ENCODE data around the gene NRTN. TPM values are rescaled to one million over a fixed set of nuclear protein-coding genes. Genes with fewer than 3 reads are reported as not detected.
A peak's percentile ranks its signal among the peaks of the same experiment; 100 is the strongest.
"Not testable (repeated sequence)": the region's sequence is repeated elsewhere in the genome, so short reads cannot be mapped to it uniquely, and the experiment has no call there.

The NRTN gene
- total and polyA plus RNA-seq, 3 experiments from 2014 or later = 0.26 TPM; not detected in 1

GRCh38 chr19:5848621-5849020 is 43.8 kb downstream of the NRTN start:
- DNase-seq; H3K9me3 Mint-ChIP-seq; H3K27ac ChIP-seq (ENCODE audit: low read depth, low read length); H3K27me3 ChIP-seq (ENCODE audit: insufficient read depth, low read length, poor library complexity, severe bottlenecking); H3K36me3 Mint-ChIP-seq; H3K4me1 Mint-ChIP-seq; H3K9me3 ChIP-seq (ENCODE audit: low read length); H3K27me3 Mint-ChIP-seq; POLR2A ChIA-PET; H3K36me3 ChIP-seq (ENCODE audit: insufficient read depth, low read length); H3K27ac Mint-ChIP-seq; H3K4me3 Mint-ChIP-seq; H3K4me1 ChIP-seq (ENCODE audit: insufficient read depth, low read length); CTCF ChIA-PET; H3K4me3 ChIP-seq (ENCODE audit: low read length): not testable (repeated sequence)

- Mint-ChIP-seq H3K27ac (no peak overlapping the region), H3K9me3 (no peaks in the 10 kb centered on the region), H3K4me1 (no peaks in the 10 kb centered on the region), H3K27me3 (peaks cover 2 to 7% of the 10 kb centered on the region in 2 donors), H3K36me3 (no peaks in the 10 kb centered on the region), H3K4me3 (no peak overlapping the region)
- no peak overlapping the region for H3K27ac ChIP-seq (ENCODE audit: low read depth, low read length)
- ChIA-PET CTCF (no interaction called here), POLR2A (no interaction called here)
- no peak overlapping the region for H3K4me3 ChIP-seq (ENCODE audit: low read length)
- no peaks in the 10 kb centered on the region for H3K36me3 ChIP-seq (ENCODE audit: insufficient read depth, low read length)
- no peaks in the 10 kb centered on the region for H3K9me3 ChIP-seq (ENCODE audit: low read length)
- no peak for DNase-seq
- no peaks in the 10 kb centered on the region for H3K27me3 ChIP-seq (ENCODE audit: insufficient read depth, low read length, poor library complexity, severe bottlenecking)
- no peaks in the 10 kb centered on the region for H3K4me1 ChIP-seq (ENCODE audit: insufficient read depth, low read length)
Measured at GRCh38 chr19:5850189-5850588, 45.3 kb downstream of the NRTN start.

DNA sequence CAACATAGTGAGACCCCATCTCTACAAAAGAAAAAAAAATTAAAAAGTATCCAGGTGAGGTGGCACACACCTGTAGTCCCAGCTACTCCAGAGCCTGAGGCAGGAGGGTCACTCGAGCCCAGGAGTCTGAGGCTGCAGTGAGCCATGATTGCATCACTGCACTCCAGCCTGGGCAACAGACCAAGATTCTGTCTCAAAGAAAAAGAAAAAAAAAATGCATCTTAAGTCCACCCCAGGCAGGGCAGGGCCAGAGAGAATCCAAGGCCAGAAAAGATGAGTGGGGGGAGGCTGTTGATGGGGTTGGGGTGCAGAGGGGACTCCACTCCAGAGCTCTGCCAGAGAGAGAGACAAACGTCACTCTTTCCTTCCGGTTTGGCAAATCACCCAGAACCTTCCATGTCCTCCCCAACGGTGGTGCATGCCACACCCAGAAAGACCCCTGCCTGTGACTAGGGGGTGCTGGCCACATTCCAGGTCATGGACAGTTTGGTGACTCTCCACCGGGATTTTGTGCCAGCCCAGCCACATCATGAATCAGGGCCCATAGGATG is 46.0 kb downstream of the NRTN start:
- H3K27me3 ChIP-seq (ENCODE audit: insufficient read depth, low read length, poor library complexity, severe bottlenecking) = no peaks in the 10 kb centered on the region
- no peak for DNase-seq
- peak overlapping the region in 1 of 8 donors; percentile 47 for H3K27ac Mint-ChIP-seq
- ChIA-PET CTCF (no interaction called here), POLR2A (no interaction called here)
- H3K27me3 Mint-ChIP-seq = peaks cover 2 to 7% of the 10 kb centered on the region in 2 donors
- H3K4me1 ChIP-seq (ENCODE audit: insufficient read depth, low read length) = no peaks in the 10 kb centered on the region
- no peak overlapping the region for H3K4me3 ChIP-seq (ENCODE audit: low read length)
- H3K27ac ChIP-seq (ENCODE audit: low read depth, low read length) = no peak overlapping the region
- no peaks in the 10 kb centered on the region for H3K36me3 ChIP-seq (ENCODE audit: insufficient read depth, low read length)
- no peaks in the 10 kb centered on the region for H3K4me1 Mint-ChIP-seq
- H3K9me3 ChIP-seq (ENCODE audit: low read length) = no peaks in the 10 kb centered on the region
- no peak overlapping the region for H3K4me3 Mint-ChIP-seq
- H3K9me3 Mint-ChIP-seq = no peaks in the 10 kb centered on the region
- H3K36me3 Mint-ChIP-seq = no peaks in the 10 kb centered on the region

DNA sequence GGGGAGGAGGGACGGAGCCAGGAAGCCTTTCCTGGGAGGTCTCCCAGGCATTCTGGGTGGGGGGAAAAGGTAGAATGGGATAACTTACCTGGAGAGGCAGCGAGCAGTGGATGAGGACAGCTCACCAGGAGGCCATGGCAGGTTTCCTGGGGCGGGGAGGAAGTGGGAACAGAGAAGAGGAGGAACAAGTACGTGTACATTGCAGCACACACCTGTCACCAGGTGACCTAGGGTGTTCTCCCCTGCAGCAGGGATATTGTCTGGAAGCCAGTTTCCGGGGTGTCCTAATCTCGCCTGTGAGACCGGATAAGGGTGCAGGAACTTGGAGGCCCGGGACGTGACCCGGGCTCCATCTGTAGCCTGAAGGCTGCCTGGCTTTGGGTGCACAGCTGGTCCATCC is 46.4 kb downstream of the NRTN start, which contains the start of gene FUT3:
TSS of gene FUT3 (minus strand) at position 148 of the 400 bp plus-strand sequence.
- Mint-ChIP-seq H3K27me3 (peaks cover 2 to 7% of the 10 kb centered on the region in 2 donors), H3K9me3 (no peaks in the 10 kb centered on the region), H3K27ac (peak within 1 kb of the TSS in 2 of 8 donors; percentile 65 to 66), H3K4me1 (no peaks in the 10 kb centered on the region), H3K4me3 (no peak within 1 kb of the TSS), H3K36me3 (no peaks in the 10 kb centered on the region)
- ChIA-PET CTCF (no interaction called here), POLR2A (no interaction called here)
- H3K27me3 ChIP-seq (ENCODE audit: insufficient read depth, low read length, poor library complexity, severe bottlenecking) = no peaks in the 10 kb centered on the region
- H3K36me3 ChIP-seq (ENCODE audit: insufficient read depth, low read length) = no peaks in the 10 kb centered on the region
- H3K27ac ChIP-seq (ENCODE audit: low read depth, low read length) = no peak within 1 kb of the TSS
- no peaks in the 10 kb centered on the region for H3K4me1 ChIP-seq (ENCODE audit: insufficient read depth, low read length)
- no peak for DNase-seq
- no peaks in the 10 kb centered on the region for H3K9me3 ChIP-seq (ENCODE audit: low read length)
- no peak within 1 kb of the TSS for H3K4me3 ChIP-seq (ENCODE audit: low read length)

DNA sequence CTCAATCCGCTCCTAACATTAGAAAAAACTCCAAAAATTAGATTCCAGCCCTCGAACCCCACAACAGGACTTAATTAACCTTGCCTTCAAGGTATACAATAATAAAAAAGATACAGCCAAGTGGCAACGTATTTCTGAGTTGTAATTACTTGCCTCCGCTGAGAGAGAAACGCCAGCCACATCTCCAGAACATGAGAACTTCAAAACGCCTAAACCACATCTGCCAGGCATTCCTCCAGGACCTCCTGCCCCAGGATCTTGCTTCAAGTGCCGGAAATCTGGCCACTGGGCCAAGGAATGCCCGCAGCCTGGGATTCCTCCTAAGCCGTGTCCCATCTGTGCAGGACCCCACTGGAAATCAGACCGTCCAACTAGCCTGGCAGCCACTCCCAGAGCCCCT is 49.3 kb downstream of the NRTN start:
- H3K27me3 Mint-ChIP-seq; H3K4me1 ChIP-seq (ENCODE audit: insufficient read depth, low read length); H3K27ac Mint-ChIP-seq; H3K4me3 Mint-ChIP-seq; H3K9me3 Mint-ChIP-seq; H3K4me1 Mint-ChIP-seq; H3K27me3 ChIP-seq (ENCODE audit: insufficient read depth, low read length, poor library complexity, severe bottlenecking); H3K27ac ChIP-seq (ENCODE audit: low read depth, low read length); H3K36me3 Mint-ChIP-seq; POLR2A ChIA-PET; H3K9me3 ChIP-seq (ENCODE audit: low read length); H3K36me3 ChIP-seq (ENCODE audit: insufficient read depth, low read length); CTCF ChIA-PET; H3K4me3 ChIP-seq (ENCODE audit: low read length); DNase-seq: not testable (repeated sequence)

DNA sequence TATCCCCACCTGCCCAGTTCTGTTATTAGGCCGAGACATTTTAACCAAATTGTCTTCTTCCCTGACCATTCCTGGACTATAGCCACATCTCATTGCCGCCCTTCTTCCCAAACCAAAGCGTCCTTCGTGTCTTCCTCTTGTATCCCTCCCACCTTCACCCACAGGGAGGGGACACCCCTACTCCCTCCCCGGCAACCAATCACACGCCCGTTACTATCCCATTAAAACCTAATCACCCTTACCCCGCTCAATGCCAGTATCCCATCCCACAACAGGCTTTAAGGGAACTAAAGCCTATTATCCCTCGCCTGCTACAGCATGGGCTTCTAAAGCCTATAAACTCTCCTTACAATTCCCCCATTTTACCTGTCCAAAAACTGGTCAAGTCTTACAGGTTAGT is 50.3 kb downstream of the NRTN start:
- H3K4me1 Mint-ChIP-seq; H3K9me3 ChIP-seq (ENCODE audit: low read length); H3K27me3 Mint-ChIP-seq; H3K4me3 Mint-ChIP-seq; DNase-seq; H3K27ac ChIP-seq (ENCODE audit: low read depth, low read length); H3K27me3 ChIP-seq (ENCODE audit: insufficient read depth, low read length, poor library complexity, severe bottlenecking); H3K4me3 ChIP-seq (ENCODE audit: low read length); H3K36me3 Mint-ChIP-seq; H3K27ac Mint-ChIP-seq; CTCF ChIA-PET; H3K4me1 ChIP-seq (ENCODE audit: insufficient read depth, low read length); H3K36me3 ChIP-seq (ENCODE audit: insufficient read depth, low read length); POLR2A ChIA-PET; H3K9me3 Mint-ChIP-seq: not testable (repeated sequence)

DNA sequence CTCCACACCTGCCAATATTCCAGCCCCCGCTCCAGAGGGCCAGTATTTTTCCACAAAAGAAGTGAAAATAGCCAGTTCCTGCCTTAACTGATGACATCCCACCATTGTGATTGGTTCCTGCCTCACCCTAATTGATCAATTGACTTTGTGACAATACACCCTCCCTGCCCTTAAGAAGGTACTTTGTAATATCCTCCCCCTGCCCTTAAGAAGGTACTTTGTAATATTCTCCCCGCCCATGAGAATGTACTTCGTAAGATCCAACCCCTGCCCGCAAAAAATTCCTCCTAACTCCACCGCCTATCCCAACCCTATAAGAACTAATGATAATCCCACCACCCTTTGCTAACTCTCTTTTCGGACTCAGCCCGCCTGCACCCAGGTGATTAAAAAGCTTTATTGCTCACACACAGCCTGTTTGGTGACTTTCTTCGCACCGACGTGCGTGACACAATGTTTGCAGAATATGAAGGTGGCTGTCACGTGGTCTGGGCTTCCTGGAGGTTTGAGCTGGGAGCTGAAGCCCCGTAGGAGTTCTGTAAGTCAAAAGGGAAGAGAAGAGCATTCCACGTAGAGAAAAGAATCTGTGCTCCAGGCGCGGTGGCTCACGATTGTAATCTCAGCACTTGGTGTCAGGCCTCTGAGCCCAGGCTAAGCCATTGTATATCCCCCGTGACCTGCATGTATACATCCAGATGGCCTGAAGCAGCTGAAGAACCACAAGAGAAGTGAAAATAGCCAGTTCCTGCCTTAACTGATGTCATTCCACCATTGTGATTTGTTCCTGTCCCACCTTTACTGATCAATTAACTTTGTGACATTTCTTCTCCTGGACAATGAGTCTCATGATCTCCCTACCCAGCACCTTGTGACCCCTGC is 52.6 kb downstream of the NRTN start:
- Mint-ChIP-seq H3K4me1 (no peaks in the 10 kb centered on the region), H3K27me3 (peaks cover 8 to 18% of the 10 kb centered on the region in 2 donors), H3K27ac (no peak overlapping the region), H3K4me3 (no peak overlapping the region), H3K36me3 (no peaks in the 10 kb centered on the region), H3K9me3 (no peaks in the 10 kb centered on the region)
- ChIA-PET POLR2A (no interaction called here), CTCF (no interaction called here)
- Histone ChIP-seq H3K27me3 (ENCODE audit: insufficient read depth, low read length, poor library complexity, severe bottlenecking) (no peaks in the 10 kb centered on the region), H3K36me3 (ENCODE audit: insufficient read depth, low read length) (no peaks in the 10 kb centered on the region), H3K4me1 (ENCODE audit: insufficient read depth, low read length) (no peaks in the 10 kb centered on the region), H3K9me3 (ENCODE audit: low read length) (no peaks in the 10 kb centered on the region), H3K27ac (ENCODE audit: low read depth, low read length) (no peak overlapping the region), H3K4me3 (ENCODE audit: low read length) (no peak overlapping the region)
- DNase-seq = no peak

DNA sequence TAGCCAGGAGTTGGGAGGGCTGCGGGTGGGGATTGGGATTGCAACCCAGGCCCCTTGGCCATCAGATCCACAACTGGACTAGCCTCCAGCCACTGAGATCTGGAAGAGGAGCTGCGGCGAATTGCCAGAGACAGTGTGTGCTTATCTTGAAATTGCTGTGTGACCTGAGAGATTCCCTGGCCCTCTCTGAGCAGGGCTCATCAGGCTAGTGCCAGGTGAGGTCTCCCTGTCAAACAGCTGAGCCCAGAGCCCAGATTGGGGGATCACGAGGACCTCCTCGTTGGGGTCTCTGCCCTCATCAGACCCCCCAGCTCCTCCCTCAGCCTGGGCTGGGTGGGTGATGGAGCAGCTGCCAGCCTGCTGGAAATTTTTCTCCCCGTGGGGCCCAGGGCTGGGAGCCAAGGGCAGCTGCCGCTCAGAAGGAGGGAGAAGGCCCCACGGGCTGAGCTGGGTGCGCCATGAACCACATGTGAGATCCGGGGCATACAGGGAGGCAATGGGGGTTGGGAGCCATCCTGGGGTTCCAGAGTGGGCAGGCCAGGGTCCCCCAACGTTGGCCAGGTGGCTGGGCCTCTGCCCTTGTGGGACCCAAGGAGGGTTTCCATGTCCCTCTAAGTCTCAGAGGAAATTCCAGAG is 58.3 kb downstream of the NRTN start:
- Mint-ChIP-seq H3K9me3 (no peaks in the 10 kb centered on the region), H3K36me3 (no peaks in the 10 kb centered on the region)
- no peak overlapping the region for H3K27ac ChIP-seq (ENCODE audit: low read depth, low read length)

More for the DNA sequence above, 58.3 kb downstream of the NRTN start:
- H3K4me1 Mint-ChIP-seq = no peaks in the 10 kb centered on the region
- ChIA-PET POLR2A (no interaction called here), CTCF (no interaction called here)
- Histone ChIP-seq H3K4me3 (ENCODE audit: low read length) (no peak overlapping the region), H3K4me1 (ENCODE audit: insufficient read depth, low read length) (no peaks in the 10 kb centered on the region), H3K27me3 (ENCODE audit: insufficient read depth, low read length, poor library complexity, severe bottlenecking) (no peaks in the 10 kb centered on the region), H3K9me3 (ENCODE audit: low read length) (no peaks in the 10 kb centered on the region), H3K36me3 (ENCODE audit: insufficient read depth, low read length) (no peaks in the 10 kb centered on the region)
- no peak overlapping the region for H3K4me3 Mint-ChIP-seq
- peaks cover 11 to 34% of the 10 kb centered on the region in 2 donors for H3K27me3 Mint-ChIP-seq
- no peak overlapping the region for H3K27ac Mint-ChIP-seq
- DNase-seq = no peak

Data from CD8-positive, alpha-beta memory T cell (primary cell).